Activated B cell treated with CpG ODN at 0.5 μM for 24 hours (primary cell): ENCODE results near the gene FSTL4. TPM values are rescaled to one million over a fixed set of nuclear protein-coding genes. Genes with fewer than 3 reads are reported as not detected.

Experiments
- ATAC-seq: fragments of 200-7000 bp; cut with Tn5 transposase; one replicate; pipeline ENCODE4 v1.10.0; 2021; ENCODE audit warnings: low read depth, mild to moderate bottlenecking, moderate library complexity
- CTCF ChIA-PET: fragments of 350-600 bp; sonication (Branson Sonifier 250); formaldehyde crosslinking; loops from one replicate; lab custom pipeline; 2021; ENCODE audit warnings: antibody characterized with exemption; lab: Charles Lee
- POLR2A ChIA-PET: fragments of 350-600 bp; sonication (Branson Sonifier 250); formaldehyde crosslinking; loops from one replicate; lab custom pipeline; 2021; ENCODE audit warnings: antibody characterized with exemption; lab: Charles Lee
- DNase-seq: peaks from one replicate; pipeline ENCODE4 v3.0.0; 2022
- H3K27ac Mint-ChIP-seq: one replicate; pipeline ENCODE4 v1.8.0; 2020; ENCODE audit warnings: mixed read lengths
- H3K27me3 Mint-ChIP-seq: one replicate; pipeline ENCODE4 v1.8.0; 2021; ENCODE audit warnings: mixed read lengths
- H3K36me3 Mint-ChIP-seq: one replicate; pipeline ENCODE4 v1.8.0; 2021; ENCODE audit warnings: low read depth, mixed read lengths
- H3K4me1 Mint-ChIP-seq: one replicate; pipeline ENCODE4 v1.8.0; 2021; ENCODE audit warnings: mixed read lengths
- H3K4me3 Mint-ChIP-seq: one replicate; pipeline ENCODE4 v1.8.0; 2020; ENCODE audit warnings: mild to moderate bottlenecking, mixed read lengths
- H3K9me3 Mint-ChIP-seq: one replicate; pipeline ENCODE4 v1.8.0; 2020; ENCODE audit warnings: mixed read lengths
- intact Hi-C: fragments of 100-400 bp; cut with micrococcal nuclease; formaldehyde crosslinking; loops from one replicate; pipeline ENCODE4 v1.15.1; 2024
- total RNA-seq: library from RNA; stranded (reverse); gene quantifications from 2 replicates; pipeline ENCODE4 v1.2.3, GENCODE V29; 2022
- TF ChIP-seq, protein P1 (sequence below): fragments of 200-600 bp; IDR thresholded peaks from one replicate; pipeline ENCODE4 v1.8.0; 2022; ENCODE audit warnings: antibody characterized with exemption, mild to moderate bottlenecking

Gene FSTL4
- total RNA-seq, 1 donor from 2014 or later = 1.7 TPM

DNA sequence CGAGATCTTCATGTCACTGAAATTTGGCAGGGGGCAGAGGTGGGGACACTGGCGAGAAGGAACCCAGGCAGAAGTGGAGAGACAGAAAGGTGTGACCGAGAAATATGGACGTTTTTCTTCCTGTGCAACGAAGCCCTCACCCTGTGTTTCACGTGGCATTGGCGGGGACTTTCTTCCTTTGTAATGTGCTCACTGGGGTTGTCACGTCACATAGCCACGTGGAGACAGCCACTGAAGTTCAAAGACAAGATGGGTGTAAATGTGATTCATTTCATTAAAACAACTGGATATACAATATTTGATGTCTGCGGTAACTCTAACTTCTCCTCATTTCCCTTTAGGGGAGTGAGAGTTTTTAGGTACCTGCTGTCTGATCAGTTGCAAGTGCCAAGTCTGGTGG is 225.7 kb downstream of the FSTL4 start:
- H3K27ac Mint-ChIP-seq = no peak overlapping the region
- H3K36me3 Mint-ChIP-seq = no peaks in the 10 kb centered on the region
- ChIA-PET CTCF (no interaction called here), POLR2A (no interaction called here)
- TF ChIP-seq, protein P1, sequence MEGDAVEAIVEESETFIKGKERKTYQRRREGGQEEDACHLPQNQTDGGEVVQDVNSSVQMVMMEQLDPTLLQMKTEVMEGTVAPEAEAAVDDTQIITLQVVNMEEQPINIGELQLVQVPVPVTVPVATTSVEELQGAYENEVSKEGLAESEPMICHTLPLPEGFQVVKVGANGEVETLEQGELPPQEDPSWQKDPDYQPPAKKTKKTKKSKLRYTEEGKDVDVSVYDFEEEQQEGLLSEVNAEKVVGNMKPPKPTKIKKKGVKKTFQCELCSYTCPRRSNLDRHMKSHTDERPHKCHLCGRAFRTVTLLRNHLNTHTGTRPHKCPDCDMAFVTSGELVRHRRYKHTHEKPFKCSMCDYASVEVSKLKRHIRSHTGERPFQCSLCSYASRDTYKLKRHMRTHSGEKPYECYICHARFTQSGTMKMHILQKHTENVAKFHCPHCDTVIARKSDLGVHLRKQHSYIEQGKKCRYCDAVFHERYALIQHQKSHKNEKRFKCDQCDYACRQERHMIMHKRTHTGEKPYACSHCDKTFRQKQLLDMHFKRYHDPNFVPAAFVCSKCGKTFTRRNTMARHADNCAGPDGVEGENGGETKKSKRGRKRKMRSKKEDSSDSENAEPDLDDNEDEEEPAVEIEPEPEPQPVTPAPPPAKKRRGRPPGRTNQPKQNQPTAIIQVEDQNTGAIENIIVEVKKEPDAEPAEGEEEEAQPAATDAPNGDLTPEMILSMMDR = no peak
- ATAC-seq (no peak), DNase-seq (no peak)
- no peaks in the 10 kb centered on the region for H3K9me3 Mint-ChIP-seq
- no peak overlapping the region for H3K4me3 Mint-ChIP-seq
- peaks cover 10% of the 10 kb centered on the region for H3K27me3 Mint-ChIP-seq
- intact Hi-C loops = no loop called here
- H3K4me1 Mint-ChIP-seq = no peaks in the 10 kb centered on the region

DNA sequence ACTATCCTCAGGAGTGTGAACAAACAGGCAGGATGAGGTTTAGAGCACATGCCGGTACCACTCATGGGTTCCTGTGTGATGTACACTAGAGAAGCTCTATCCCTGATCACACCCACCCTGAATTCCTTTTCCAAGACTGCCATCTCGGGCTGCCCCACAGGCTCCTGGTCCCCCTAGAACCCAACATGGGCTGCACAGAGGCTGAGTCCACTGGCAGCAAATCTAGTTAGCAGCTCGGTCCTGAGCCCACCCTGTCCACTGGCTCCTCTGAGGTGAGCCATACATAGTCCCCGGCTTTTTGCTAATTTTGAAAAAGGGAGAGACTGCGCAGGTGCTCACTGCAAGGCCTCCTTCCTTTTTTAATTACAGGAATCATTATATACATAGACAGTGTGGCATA is 227.0 kb downstream of the FSTL4 start:
- ChIA-PET POLR2A (interaction anchor here (1.0 kb wide), 1 partner anchor 10 kb away, joined by 3 read pairs; no protein-coding TSS in a partner anchor), CTCF (no interaction called here)
- peaks cover 10% of the 10 kb centered on the region for H3K27me3 Mint-ChIP-seq
- DNase-seq (no peak), ATAC-seq (no peak)
- H3K27ac Mint-ChIP-seq = no peak overlapping the region
- no peaks in the 10 kb centered on the region for H3K36me3 Mint-ChIP-seq
- no peaks in the 10 kb centered on the region for H3K9me3 Mint-ChIP-seq
- intact Hi-C loops = no loop called here
- no peaks in the 10 kb centered on the region for H3K4me1 Mint-ChIP-seq
- H3K4me3 Mint-ChIP-seq = no peak overlapping the region
- TF ChIP-seq, protein P1 = no peak

DNA sequence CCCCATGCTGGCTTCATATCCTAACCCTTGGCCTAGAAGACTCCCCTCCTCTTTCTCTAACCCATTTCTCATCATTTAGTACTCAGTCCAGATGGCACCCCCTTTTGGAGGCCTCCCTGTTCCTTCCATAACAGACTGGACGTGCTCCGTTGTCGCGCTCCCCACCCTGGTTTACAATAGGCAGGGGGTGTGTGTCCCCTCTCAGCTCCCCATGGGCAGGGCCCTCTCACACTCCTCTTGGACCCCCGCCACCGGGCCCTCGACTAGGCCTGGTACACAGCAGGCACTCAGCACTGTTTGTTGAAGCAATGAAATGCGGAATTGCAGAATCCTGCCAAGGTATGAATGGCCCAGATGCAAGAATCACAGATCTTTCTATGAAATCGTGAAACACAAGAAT is 227.4 kb downstream of the FSTL4 start:
- no peak for DNase-seq
- Mint-ChIP-seq H3K27me3 (peaks cover 10% of the 10 kb centered on the region), H3K27ac (no peak overlapping the region), H3K9me3 (no peaks in the 10 kb centered on the region), H3K4me3 (no peak overlapping the region), H3K36me3 (no peaks in the 10 kb centered on the region), H3K4me1 (no peaks in the 10 kb centered on the region)
- TF ChIP-seq, protein P1 = no peak
- POLR2A ChIA-PET = interaction anchor here (1.0 kb wide), 1 partner anchor 11 kb away, joined by 3 read pairs; no protein-coding TSS in a partner anchor
- ATAC-seq = no peak
- CTCF ChIA-PET = no interaction called here
- intact Hi-C loops = no loop called here

DNA sequence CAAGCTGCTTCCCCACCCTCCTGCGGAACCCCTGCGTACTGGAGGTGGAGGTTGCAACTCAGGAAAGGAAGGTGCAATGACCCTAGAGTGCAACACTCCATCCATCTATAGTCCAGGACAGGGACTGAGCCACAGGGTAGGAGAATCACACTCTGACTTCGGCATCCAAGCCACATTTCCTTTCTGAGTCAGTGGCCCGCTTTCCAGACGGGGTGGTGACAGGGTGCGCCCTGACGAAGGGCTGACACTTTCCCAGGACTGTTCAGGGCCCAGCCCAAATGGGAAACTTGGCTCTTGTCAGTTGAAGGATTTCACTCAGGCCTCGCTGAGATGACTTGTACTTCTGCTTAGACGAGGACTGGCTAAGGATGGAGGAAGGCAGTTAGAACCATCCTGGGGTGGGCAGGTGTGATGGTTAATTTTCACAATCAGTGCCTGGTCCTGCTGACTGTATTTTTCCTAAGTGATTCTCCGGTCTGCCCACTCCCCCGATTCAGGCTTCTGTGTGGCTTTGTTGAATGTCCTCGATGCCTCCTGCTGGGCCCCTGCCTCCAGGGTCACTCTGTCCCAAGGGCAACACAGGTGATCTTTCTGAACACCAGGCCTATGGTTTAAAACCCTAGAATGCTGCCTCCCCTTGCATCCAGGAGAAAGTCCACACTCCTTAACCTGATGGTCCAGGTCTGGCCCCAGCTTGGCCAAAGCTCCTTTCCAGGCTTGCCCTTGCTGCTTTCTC is 228.1 kb downstream of the FSTL4 start:
- no peak for ATAC-seq
- Mint-ChIP-seq H3K27ac (no peak overlapping the region), H3K36me3 (no peaks in the 10 kb centered on the region), H3K27me3 (peaks cover 10% of the 10 kb centered on the region), H3K4me3 (no peak overlapping the region), H3K9me3 (no peaks in the 10 kb centered on the region), H3K4me1 (no peaks in the 10 kb centered on the region)
- TF ChIP-seq, protein P1 = no peak
- no peak for DNase-seq
- POLR2A ChIA-PET = interaction anchor here (0.6 kb wide), 1 partner anchor 12 kb away, joined by 3 read pairs; no protein-coding TSS in a partner anchor
- intact Hi-C loops = no loop called here
- CTCF ChIA-PET = no interaction called here

DNA sequence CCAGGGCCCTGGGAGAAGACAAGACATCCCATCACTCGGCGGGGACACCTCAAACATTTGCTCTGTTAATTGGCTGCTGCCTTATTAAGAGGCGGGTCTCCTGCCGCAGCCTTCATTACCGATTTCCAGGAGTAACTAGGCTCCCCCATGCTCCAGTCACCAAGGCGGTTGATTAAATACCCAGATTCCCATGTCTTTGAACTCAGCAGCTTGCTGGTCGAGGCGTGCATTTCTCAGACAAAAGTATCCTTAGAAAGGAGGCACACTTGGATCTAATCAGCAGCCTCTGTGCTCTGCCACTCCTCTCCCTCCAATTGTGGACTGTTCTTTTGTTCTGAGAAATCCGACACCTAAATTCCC is 228.8 kb downstream of the FSTL4 start:
- ChIA-PET CTCF (no interaction called here), POLR2A (interaction anchor here (0.6 kb wide), 1 partner anchor 13 kb away, joined by 3 read pairs; no protein-coding TSS in a partner anchor)
- ATAC-seq (no peak), DNase-seq (no peak)
- TF ChIP-seq, protein P1 = no peak
- no peaks in the 10 kb centered on the region for H3K9me3 Mint-ChIP-seq
- no peak overlapping the region for H3K27ac Mint-ChIP-seq
- intact Hi-C loops = no loop called here
- H3K36me3 Mint-ChIP-seq = no peaks in the 10 kb centered on the region
- no peak overlapping the region for H3K4me3 Mint-ChIP-seq
- H3K27me3 Mint-ChIP-seq = peaks cover 10% of the 10 kb centered on the region
- no peaks in the 10 kb centered on the region for H3K4me1 Mint-ChIP-seq
